ENCODE results near the gene CRHR2. TPM values are rescaled to one million over a fixed set of nuclear protein-coding genes. Genes with fewer than 3 reads are reported as not detected.

CRHR2 gene
- total RNA-seq, 1 experiment from 2014 or later: not detected

GRCh38 chr7:30690011-30690410, 7.8 kb upstream of the CRHR2 start:
- in situ Hi-C loops (cut with HindIII; ENCODE audit: low pct_unique_long_range_greater_than_20kb, low sequenced_read_pairs): no loop called here
- DNase-seq (ENCODE audit: low read depth, low spot score): no peak

- no peak for DNase-seq (ENCODE audit: low read depth, low spot score)
- in situ Hi-C loops (cut with HindIII; ENCODE audit: low pct_unique_long_range_greater_than_20kb, low sequenced_read_pairs): no loop called here
Measured at GRCh38 chr7:30688718-30689221, 6.5 kb upstream of the CRHR2 start.

GRCh38 chr7:30687604-30688003, 5.3 kb upstream of the CRHR2 start:
- in situ Hi-C loops (cut with HindIII; ENCODE audit: low pct_unique_long_range_greater_than_20kb, low sequenced_read_pairs): no loop called here
- peak; percentile 25 for DNase-seq (ENCODE audit: low read depth, low spot score)

- in situ Hi-C loops (cut with HindIII; ENCODE audit: low pct_unique_long_range_greater_than_20kb, low sequenced_read_pairs): no loop called here
- no peak for DNase-seq (ENCODE audit: low read depth, low spot score)
Measured at GRCh38 chr7:30684351-30684750, 2.1 kb upstream of the CRHR2 start.

GRCh38 chr7:30683816-30684215, 1.6 kb upstream of the CRHR2 start:
- in situ Hi-C loops (cut with HindIII; ENCODE audit: low pct_unique_long_range_greater_than_20kb, low sequenced_read_pairs): no loop called here
- no peak for DNase-seq (ENCODE audit: low read depth, low spot score)

GRCh38 chr7:30683306-30683705, 1.1 kb upstream of the CRHR2 start:
- no peak for DNase-seq (ENCODE audit: low read depth, low spot score)
- in situ Hi-C loops (cut with HindIII; ENCODE audit: low pct_unique_long_range_greater_than_20kb, low sequenced_read_pairs): no loop called here

- in situ Hi-C loops (cut with HindIII; ENCODE audit: low pct_unique_long_range_greater_than_20kb, low sequenced_read_pairs): no loop called here
- no peak for DNase-seq (ENCODE audit: low read depth, low spot score)
Measured at GRCh38 chr7:30681815-30682211, 443 bp downstream of the CRHR2 start.

GRCh38 chr7:30681331-30681797, 892 bp downstream of the CRHR2 start:
- no peak for DNase-seq (ENCODE audit: low read depth, low spot score)
- in situ Hi-C loops (cut with HindIII; ENCODE audit: low pct_unique_long_range_greater_than_20kb, low sequenced_read_pairs): no loop called here

- in situ Hi-C loops (cut with HindIII; ENCODE audit: low pct_unique_long_range_greater_than_20kb, low sequenced_read_pairs): no loop called here
Measured at GRCh38 chr7:30679664-30680063, 2.6 kb downstream of the CRHR2 start.

GRCh38 chr7:30678805-30679204, 3.5 kb downstream of the CRHR2 start:
- in situ Hi-C loops (cut with HindIII; ENCODE audit: low pct_unique_long_range_greater_than_20kb, low sequenced_read_pairs): no loop called here
- DNase-seq (ENCODE audit: low read depth, low spot score): no peak

More at GRCh38 chr7:30679664-30680063, 2.6 kb downstream of the CRHR2 start:
- DNase-seq (ENCODE audit: low read depth, low spot score): no peak

GRCh38 chr7:30674876-30675275, 7.4 kb downstream of the CRHR2 start:
- in situ Hi-C loops (cut with HindIII; ENCODE audit: low pct_unique_long_range_greater_than_20kb, low sequenced_read_pairs): no loop called here
- DNase-seq (ENCODE audit: low read depth, low spot score): no peak

GRCh38 chr7:30674420-30674819, 7.8 kb downstream of the CRHR2 start:
- no peak for DNase-seq (ENCODE audit: low read depth, low spot score)
- in situ Hi-C loops (cut with HindIII; ENCODE audit: low pct_unique_long_range_greater_than_20kb, low sequenced_read_pairs): no loop called here

GRCh38 chr7:30671793-30672465, 10.3 kb downstream of the CRHR2 start:
- in situ Hi-C loops (cut with HindIII; ENCODE audit: low pct_unique_long_range_greater_than_20kb, low sequenced_read_pairs): no loop called here
- DNase-seq (ENCODE audit: low read depth, low spot score): peak; percentile 51

- in situ Hi-C loops (cut with HindIII; ENCODE audit: low pct_unique_long_range_greater_than_20kb, low sequenced_read_pairs): no loop called here
Measured at GRCh38 chr7:30668102-30668501, 14.2 kb downstream of the CRHR2 start.

GRCh38 chr7:30667172-30667571, 15.1 kb downstream of the CRHR2 start:
- in situ Hi-C loops (cut with HindIII; ENCODE audit: low pct_unique_long_range_greater_than_20kb, low sequenced_read_pairs): no loop called here
- no peak for DNase-seq (ENCODE audit: low read depth, low spot score)

More at GRCh38 chr7:30668102-30668501, 14.2 kb downstream of the CRHR2 start:
- DNase-seq (ENCODE audit: low read depth, low spot score): no peak

GRCh38 chr7:30665449-30665848, 16.8 kb downstream of the CRHR2 start:
- no peak for DNase-seq (ENCODE audit: low read depth, low spot score)
- in situ Hi-C loops (cut with HindIII; ENCODE audit: low pct_unique_long_range_greater_than_20kb, low sequenced_read_pairs): no loop called here

GRCh38 chr7:30665043-30665442, 17.2 kb downstream of the CRHR2 start:
- in situ Hi-C loops (cut with HindIII; ENCODE audit: low pct_unique_long_range_greater_than_20kb, low sequenced_read_pairs): no loop called here
- no peak for DNase-seq (ENCODE audit: low read depth, low spot score)

GRCh38 chr7:30664184-30664885, 17.9 kb downstream of the CRHR2 start:
- in situ Hi-C loops (cut with HindIII; ENCODE audit: low pct_unique_long_range_greater_than_20kb, low sequenced_read_pairs): no loop called here
- no peak for DNase-seq (ENCODE audit: low read depth, low spot score)

GRCh38 chr7:30663414-30663813, 18.8 kb downstream of the CRHR2 start:
- in situ Hi-C loops (cut with HindIII; ENCODE audit: low pct_unique_long_range_greater_than_20kb, low sequenced_read_pairs): no loop called here

More at GRCh38 chr7:30663414-30663813, 18.8 kb downstream of the CRHR2 start:
- no peak for DNase-seq (ENCODE audit: low read depth, low spot score)

All from SK-MEL-5 (cell line).